T-helper 1 cell treated with Interleukin-12 subunit alpha and Interleukin-12 subunit beta and Interleukin-4 antibody, amounts not matched to agents 30 μg/mL and 1 μg/mL, for 36 hours (primary cell): ENCODE measurements around the gene GPR183.

Experiments used
- H3K27ac Mint-ChIP-seq: one replicate; pipeline ENCODE4 v1.8.0; 2021; ENCODE audit warnings: mild to moderate bottlenecking, mixed read lengths
- H3K27me3 Mint-ChIP-seq: one replicate; pipeline ENCODE4 v1.8.0; 2021; ENCODE audit warnings: low read depth, mixed read lengths
- H3K36me3 Mint-ChIP-seq: one replicate; pipeline ENCODE4 v1.8.0; 2021; ENCODE audit warnings: low read depth, mixed read lengths
- H3K4me1 Mint-ChIP-seq: one replicate; pipeline ENCODE4 v1.8.0; 2021; ENCODE audit warnings: low read depth, mixed read lengths
- H3K4me3 Mint-ChIP-seq: one replicate; pipeline ENCODE4 v1.8.0; 2021; ENCODE audit warnings: mild to moderate bottlenecking, moderate library complexity, mixed read lengths
- H3K9me3 Mint-ChIP-seq: one replicate; pipeline ENCODE4 v1.8.0; 2021; ENCODE audit warnings: mixed read lengths

Gene GPR183

DNA sequence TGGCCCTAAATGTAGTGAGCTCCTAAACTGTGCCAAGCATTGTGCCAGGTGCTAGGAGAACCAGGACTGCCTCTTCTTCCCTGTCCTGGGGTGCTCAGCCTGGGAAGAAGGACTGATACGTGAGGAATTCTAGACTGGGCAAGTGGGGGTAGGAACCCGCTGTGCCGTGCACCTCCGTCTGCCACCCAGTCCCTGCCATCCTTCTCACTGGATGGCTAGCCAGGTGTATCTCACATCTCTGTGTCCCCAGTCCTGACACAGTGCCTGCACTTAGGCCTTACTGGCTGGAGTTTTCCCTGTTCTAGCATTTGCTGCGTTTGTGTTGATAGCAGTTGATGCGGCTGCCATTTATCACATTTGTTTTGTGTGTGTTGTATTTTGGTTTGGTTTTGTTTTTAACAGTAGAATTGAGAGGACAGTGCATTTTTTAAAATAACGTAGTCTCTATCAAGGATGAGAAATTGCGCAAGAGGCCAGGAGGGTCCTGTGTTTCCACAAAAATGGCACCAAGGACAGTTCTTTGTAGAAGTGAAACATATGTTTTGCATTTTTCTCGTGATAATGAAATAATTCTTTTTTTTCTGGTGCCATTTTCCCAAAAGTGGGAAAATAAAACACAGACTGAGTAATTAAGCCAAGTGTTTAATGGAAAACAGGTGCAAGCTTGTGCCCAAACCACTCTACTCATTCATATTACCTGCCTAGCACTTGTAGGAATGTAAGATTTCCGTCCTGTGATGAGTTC lies 4.7 kb upstream of the GPR183 start:
- Mint-ChIP-seq H3K27ac (peak overlapping the region; percentile 81), H3K4me1 (peaks cover 67% of the 10 kb centered on the region), H3K27me3 (no peaks in the 10 kb centered on the region), H3K4me3 (no peak overlapping the region), H3K9me3 (no peaks in the 10 kb centered on the region), H3K36me3 (peaks cover 27% of the 10 kb centered on the region)

DNA sequence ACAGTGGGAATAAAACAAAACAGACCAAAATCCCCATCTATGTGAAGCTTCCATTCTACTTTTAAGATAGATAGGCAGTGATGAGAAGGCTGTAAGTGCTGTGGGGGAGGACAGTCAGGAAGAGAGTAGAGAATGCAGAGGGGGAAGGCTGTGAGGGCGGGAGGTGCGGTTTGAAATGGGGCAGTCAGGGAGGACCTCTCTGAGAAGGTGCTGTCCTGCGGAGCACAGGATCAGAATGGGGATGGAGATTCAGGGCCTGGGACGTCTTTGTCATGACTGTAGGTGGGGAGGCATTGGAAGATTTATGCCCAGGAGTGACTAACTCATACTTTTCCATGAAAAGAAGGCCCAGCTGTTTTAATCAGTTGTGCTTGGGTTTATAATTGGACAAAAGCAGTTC lies 3.9 kb upstream of the GPR183 start:
- H3K27me3 Mint-ChIP-seq = no peaks in the 10 kb centered on the region
- peaks cover 67% of the 10 kb centered on the region for H3K4me1 Mint-ChIP-seq
- peak overlapping the region; percentile 5 for H3K27ac Mint-ChIP-seq
- H3K4me3 Mint-ChIP-seq = no peak overlapping the region
- no peaks in the 10 kb centered on the region for H3K9me3 Mint-ChIP-seq
- H3K36me3 Mint-ChIP-seq = peaks cover 22% of the 10 kb centered on the region

DNA sequence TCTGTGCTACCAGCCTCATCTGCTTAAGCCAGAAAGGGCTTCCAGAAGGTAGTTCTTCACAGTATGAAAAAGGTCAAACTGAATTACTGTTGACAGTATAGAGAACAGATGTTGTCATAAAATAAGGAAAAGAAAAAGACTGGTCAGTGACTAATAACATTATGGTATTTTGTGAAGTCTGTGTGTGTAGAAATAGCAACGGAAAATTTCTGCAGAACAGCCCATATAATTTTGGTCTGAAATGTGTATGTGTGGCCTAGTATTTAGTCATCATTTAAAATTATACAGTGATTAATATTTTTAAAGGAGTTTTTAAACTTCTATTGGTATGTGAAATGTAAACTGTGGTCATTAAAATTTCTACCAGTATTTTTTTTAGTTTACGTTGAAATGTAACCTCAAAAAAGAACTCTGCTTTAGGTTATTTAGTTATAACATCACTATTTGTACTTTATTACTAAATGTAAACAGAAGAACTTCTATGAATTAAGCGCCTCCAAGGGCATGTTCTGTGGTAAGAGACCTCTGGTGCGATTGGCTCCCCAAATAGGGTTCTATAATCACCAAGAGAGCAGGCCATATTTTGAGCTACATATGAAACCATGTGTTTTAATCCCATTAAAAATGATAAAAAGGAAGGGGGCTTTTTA lies 3.3 kb upstream of the GPR183 start:
- no peak overlapping the region for H3K27ac Mint-ChIP-seq
- H3K27me3 Mint-ChIP-seq = no peaks in the 10 kb centered on the region
- H3K36me3 Mint-ChIP-seq = peaks cover 23% of the 10 kb centered on the region
- peaks cover 69% of the 10 kb centered on the region for H3K4me1 Mint-ChIP-seq
- H3K4me3 Mint-ChIP-seq = no peak overlapping the region
- no peaks in the 10 kb centered on the region for H3K9me3 Mint-ChIP-seq

DNA sequence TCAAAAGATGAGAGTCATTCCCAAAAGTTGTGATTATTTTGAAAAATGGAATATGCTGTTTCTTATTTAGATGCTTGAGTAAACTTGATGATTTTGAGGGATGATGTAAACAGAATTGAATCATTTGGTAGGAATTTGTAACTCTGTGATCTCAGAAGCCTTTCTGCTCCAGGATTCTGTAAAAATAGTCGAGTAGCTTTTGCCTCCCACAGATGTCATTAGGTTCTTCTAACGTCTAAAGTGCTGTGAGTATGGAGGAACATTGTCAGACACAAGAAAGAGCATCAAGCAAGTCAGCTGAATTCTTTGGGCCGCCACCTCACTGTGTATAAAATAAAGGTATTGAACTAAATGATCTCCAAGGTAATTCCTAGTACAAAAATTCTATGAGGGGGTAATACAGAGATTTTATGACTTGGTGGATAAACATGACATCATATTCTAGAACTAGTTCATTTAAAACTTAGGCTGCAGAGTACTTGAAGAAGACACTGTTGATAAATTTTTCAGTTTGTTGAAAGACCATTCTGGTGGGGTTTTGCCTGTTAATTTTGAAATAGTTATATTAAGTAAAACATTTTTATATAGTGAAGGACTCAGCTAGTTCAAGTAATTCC lies 1.4 kb upstream of the GPR183 start:
- Mint-ChIP-seq H3K36me3 (peaks cover 19% of the 10 kb centered on the region), H3K9me3 (no peaks in the 10 kb centered on the region)

DNA sequence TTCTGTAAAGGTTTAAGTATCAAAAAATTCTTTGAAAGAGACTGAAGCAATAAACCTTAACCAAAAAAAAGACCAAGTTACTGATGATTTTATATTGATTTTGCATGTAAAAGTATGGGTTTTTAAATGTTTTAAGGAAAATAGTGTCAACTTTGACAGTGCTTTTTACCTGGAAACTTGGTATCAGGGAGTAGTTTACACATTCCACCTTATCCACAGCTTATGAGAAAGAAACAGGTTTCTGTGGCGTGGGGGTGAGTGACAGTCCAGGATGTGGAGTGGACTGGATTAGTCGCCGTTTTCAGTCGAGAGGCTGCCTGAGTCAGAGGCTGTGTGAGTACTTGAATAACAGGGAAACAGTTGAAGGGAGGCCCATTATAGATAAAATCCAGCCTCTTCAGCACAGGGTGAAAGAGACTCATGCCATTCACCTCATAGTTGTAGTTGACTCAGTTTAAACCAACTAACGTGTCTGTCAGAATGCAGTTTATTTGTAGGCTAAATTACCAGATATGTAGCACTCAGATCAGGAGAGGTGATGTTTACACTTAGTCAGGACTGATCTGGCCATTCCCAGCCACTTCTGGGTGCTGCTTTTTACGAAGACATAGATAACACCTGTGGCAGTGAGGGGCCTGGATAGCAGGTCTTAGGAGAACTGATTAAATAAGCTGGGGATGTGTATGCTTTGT lies 595 bp upstream of the GPR183 start:
- no peaks in the 10 kb centered on the region for H3K9me3 Mint-ChIP-seq
- peak overlapping the region; percentile 90 for H3K27ac Mint-ChIP-seq
- H3K4me1 Mint-ChIP-seq = peaks cover 70% of the 10 kb centered on the region
- no peaks in the 10 kb centered on the region for H3K27me3 Mint-ChIP-seq
- peak overlapping the region; percentile 80 for H3K4me3 Mint-ChIP-seq
- peaks cover 15% of the 10 kb centered on the region for H3K36me3 Mint-ChIP-seq

More for the DNA sequence above, 1.4 kb upstream of the GPR183 start:
- Mint-ChIP-seq H3K4me3 (no peak overlapping the region), H3K27me3 (no peaks in the 10 kb centered on the region), H3K4me1 (peaks cover 68% of the 10 kb centered on the region), H3K27ac (peak overlapping the region; percentile 90)

DNA sequence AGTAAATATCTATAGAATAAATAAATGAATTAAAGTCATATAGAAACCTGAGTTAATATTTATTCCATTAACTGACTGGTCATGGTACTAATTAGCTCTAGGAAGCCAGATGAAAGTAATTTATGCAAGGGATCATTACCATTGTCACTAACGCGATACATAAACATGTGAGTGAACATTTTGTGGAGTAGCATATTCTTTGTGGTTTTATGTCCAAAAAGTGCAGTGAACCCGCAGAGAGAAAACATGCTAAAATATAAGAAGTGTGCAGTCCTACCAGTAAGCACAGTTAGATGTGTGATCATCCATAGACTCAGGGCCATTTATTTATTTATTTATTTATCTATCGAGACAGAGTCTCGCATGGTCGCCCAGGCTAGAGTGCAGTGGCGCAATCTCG lies 1.6 kb downstream of the GPR183 start:
- Mint-ChIP-seq H3K27ac (peak overlapping the region; percentile 70), H3K27me3 (no peaks in the 10 kb centered on the region), H3K9me3 (no peaks in the 10 kb centered on the region), H3K4me1 (peaks cover 69% of the 10 kb centered on the region), H3K36me3 (peaks cover 13% of the 10 kb centered on the region), H3K4me3 (peak overlapping the region; percentile 85)

DNA sequence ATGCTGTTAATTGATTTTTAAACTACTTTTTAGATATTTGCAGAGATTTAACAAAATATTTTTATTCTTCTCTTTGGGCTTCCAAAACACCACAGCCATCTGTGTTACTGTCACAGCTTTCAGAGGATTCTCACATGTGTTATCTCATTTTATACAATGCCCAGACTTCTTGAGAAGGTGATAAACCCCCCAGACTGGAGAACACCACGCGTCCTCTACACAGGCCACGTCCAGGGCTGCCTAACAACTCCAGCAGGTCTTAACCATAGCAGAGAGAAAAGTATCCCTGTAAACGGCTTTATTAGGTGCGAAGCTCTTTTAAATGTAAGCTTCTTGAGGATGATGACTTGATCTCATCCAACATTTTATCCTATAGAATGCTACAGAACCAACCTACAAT lies 2.0 kb downstream of the GPR183 start:
- peaks cover 13% of the 10 kb centered on the region for H3K36me3 Mint-ChIP-seq
- peak overlapping the region; percentile 79 for H3K27ac Mint-ChIP-seq
- H3K9me3 Mint-ChIP-seq = no peaks in the 10 kb centered on the region
- peaks cover 67% of the 10 kb centered on the region for H3K4me1 Mint-ChIP-seq
- peak overlapping the region; percentile 72 for H3K4me3 Mint-ChIP-seq
- no peaks in the 10 kb centered on the region for H3K27me3 Mint-ChIP-seq

DNA sequence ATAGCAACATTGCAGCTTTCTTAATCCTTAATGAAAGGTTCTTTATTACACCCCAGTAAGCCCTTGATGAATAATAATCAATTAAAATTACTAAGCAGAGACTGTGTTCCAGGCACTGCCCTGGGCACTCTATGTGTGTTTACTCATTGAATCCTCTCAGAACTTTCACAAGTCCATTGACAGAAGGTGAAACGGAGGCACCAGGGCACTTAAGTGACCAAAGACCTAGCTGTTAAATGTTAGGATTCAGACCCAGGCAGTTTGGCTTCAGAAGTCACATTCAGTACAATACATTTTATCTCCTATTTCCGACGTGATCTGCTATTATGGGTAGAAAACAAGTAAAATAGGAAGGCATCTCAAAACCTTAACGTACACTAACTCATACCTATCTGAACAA lies 2.7 kb downstream of the GPR183 start:
- H3K4me3 Mint-ChIP-seq = peak overlapping the region; percentile 93
- H3K27ac Mint-ChIP-seq = peak overlapping the region; percentile 94
- H3K27me3 Mint-ChIP-seq = no peaks in the 10 kb centered on the region
- H3K36me3 Mint-ChIP-seq = peaks cover 13% of the 10 kb centered on the region
- peaks cover 68% of the 10 kb centered on the region for H3K4me1 Mint-ChIP-seq
- H3K9me3 Mint-ChIP-seq = no peaks in the 10 kb centered on the region

DNA sequence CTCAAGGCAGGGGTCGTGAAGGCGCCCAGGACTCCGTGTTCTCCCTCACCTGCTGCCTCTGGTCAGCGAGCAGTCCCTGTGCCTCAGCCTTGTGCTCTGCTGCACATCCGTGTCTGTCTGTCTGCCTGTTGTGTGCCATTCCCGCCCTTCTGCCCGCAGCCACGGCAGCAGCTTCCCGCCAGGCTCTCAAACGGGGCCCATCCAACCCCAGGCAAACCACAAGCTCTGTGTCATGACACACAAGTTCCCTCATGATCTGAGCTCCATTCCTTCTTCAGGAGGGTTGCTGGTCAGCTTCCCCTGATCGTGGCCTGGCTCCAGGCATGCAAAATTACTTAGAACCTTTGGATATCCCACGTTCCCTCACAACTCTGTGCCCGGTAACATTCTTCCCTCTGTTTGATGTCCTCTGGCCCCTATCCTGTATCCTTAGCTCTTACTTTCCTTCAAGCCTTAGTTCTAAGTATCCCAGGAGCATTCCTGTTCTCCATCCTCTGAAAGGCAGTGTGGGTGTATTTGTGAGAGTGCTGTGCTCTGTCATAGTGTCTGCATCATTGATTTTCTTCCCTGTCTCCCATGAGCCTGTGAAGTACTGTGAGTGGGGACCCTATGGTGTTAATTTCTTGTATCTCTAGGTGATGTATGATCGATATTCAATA lies 3.2 kb downstream of the GPR183 start:
- H3K36me3 Mint-ChIP-seq = peaks cover 16% of the 10 kb centered on the region
- H3K27me3 Mint-ChIP-seq = no peaks in the 10 kb centered on the region
- peaks cover 71% of the 10 kb centered on the region for H3K4me1 Mint-ChIP-seq
- peak overlapping the region; percentile 94 for H3K27ac Mint-ChIP-seq
- H3K4me3 Mint-ChIP-seq = peak overlapping the region; percentile 93
- H3K9me3 Mint-ChIP-seq = no peaks in the 10 kb centered on the region

DNA sequence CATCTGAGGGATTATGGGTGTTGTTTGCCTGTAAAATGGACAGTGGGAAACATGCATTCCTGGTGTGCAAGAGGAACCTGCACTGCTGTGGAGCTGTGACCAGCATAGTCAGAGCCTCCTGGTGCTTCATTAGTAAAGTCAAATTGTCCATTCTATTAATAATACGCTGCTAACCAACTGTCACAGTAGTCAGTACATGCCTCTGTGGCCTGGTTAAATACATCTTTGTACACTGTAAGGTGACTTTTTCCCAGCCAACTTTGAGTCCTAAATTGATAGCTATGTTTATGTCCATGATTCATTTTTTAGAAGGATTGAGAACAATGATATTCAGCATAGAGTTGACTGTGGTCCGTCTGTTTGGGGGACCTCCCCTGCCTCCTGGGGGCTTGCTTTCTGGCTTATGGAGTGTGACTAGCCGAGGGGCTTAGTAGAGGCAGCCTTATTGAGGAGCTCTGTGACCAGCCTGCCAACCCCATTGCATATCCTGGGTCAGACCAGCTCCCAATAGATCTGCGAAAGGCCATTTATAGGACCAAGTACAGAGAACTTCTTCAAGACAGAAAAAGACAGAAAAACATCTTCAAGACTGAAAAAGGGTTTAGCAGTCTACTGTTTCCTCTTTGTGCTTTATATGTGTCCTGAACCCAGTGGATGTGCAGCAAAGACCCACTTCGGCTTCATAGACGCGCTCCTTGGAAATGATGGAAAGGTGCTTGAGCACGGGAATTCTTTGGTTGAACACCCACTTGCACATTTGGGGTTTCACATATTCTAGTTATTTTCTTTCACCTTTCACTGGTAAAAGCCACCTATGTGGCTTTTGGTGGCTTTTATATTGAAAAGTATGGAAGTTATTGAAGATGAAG lies 4.3 kb downstream of the GPR183 start:
- Mint-ChIP-seq H3K36me3 (peaks cover 8% of the 10 kb centered on the region), H3K4me1 (peaks cover 68% of the 10 kb centered on the region)

DNA sequence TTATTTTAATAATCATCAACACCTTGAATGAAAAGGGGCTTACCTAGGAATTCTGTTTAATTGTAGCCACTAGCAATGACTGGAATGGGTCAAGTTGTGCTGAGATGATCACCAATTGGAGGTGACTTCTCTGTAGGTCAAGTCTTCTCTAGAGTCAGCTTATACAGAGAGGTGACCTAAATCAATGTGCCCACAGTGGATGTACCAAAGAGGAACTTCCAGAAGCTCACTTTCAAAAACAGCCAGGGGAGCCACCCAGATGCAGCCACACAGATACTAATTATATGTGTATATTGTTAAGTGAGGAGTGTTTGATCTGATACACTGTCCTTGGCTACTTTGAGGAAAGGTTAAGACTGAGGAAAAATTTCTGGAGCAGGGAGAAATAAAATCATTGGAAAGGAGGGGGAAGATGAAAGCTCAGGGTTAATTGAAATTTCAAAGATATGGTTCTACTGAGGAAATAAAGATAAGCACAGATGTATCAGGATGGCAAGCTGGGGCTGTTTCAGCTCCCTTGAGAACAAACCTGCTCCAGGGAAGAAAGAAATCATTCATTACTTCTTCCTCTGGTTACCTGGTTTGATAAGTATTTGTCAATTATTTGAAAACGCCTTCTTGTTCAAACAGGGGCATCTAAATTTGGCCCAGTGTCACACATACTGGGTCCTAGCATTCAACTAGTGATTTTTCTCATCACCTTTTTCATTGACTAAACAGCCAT lies 5.1 kb downstream of the GPR183 start:
- Mint-ChIP-seq H3K4me1 (peaks cover 68% of the 10 kb centered on the region), H3K36me3 (peaks cover 12% of the 10 kb centered on the region), H3K9me3 (no peaks in the 10 kb centered on the region), H3K27me3 (no peaks in the 10 kb centered on the region), H3K27ac (peak overlapping the region; percentile 67), H3K4me3 (peak overlapping the region; percentile 65)

More for the DNA sequence above, 4.3 kb downstream of the GPR183 start:
- Mint-ChIP-seq H3K27ac (peak overlapping the region; percentile 94), H3K4me3 (peak overlapping the region; percentile 93), H3K27me3 (no peaks in the 10 kb centered on the region), H3K9me3 (no peaks in the 10 kb centered on the region)

DNA sequence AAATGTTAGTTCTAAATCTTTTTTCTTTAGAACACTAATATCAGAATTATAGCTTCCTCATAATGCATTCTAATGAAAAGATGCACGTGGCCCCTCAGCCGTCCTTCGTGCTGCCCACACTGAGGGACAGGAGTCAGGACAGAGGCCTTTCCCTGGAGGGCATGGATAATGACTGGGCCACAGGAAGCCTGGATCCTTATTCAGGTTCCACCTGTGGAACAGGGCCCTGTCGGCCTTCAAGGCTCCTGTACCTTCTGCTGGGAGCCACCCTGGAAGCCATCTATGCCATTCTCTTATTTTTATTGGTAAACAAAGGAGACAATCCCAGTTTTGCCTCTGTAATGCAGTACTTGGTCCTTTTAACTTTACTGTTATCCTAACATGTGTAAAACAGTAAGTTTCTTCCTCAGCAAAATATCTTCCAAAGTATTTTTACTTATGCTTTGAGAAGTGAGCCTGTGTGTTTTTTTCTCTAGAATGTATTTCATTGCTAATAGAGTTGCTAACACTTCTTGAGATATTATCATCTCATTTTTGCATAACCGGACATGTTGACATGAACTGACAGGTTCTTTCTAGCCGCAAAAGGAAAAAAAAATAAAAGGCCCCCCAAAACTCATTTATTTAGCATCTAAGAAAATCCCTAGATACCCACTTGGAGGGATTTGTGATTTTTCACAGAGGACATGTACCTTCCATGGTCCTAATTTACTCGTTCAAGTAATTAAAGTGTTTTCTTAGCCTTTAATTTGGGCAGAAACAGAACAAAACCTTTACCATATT lies 6.0 kb downstream of the GPR183 start:
- peaks cover 66% of the 10 kb centered on the region for H3K4me1 Mint-ChIP-seq
- no peaks in the 10 kb centered on the region for H3K27me3 Mint-ChIP-seq
- no peaks in the 10 kb centered on the region for H3K9me3 Mint-ChIP-seq
- no peak overlapping the region for H3K27ac Mint-ChIP-seq
- H3K4me3 Mint-ChIP-seq = no peak overlapping the region
- peaks cover 10% of the 10 kb centered on the region for H3K36me3 Mint-ChIP-seq
